EH (cell line): ENCODE data around the gene BRIP1.

ENCODE experiments used
- DNase-seq: peaks from one replicate; pipeline ENCODE4 v3.0.0-alpha.2; 2015; ENCODE audit warnings: low read depth

Gene BRIP1

GRCh38 chr17:61631800-61632199 is 231.5 kb downstream of the BRIP1 start:
- no peak for DNase-seq
